GM18511 (cell line): ENCODE data around the gene PLCXD1.

Source experiments
- ATAC-seq: cut with Tn5 transposase; IDR thresholded peaks from one replicate; pipeline ENCODE4 v1.9.1; 2021; ENCODE audit warnings: mild to moderate bottlenecking, moderate library complexity; ENCODE audit not compliant: unreplicated experiment

PLCXD1 gene

GRCh38 chrX:333611-334311, 52.6 kb downstream of the PLCXD1 start:
- ATAC-seq, result no peak

GRCh38 chrX:334331-334891, 53.2 kb downstream of the PLCXD1 start:
- no peak for ATAC-seq

GRCh38 chrX:334971-335757, 54.0 kb downstream of the PLCXD1 start:
- ATAC-seq, result no peak

- ATAC-seq, result no peak
Observed at GRCh38 chrX:335758-336155, 54.6 kb downstream of the PLCXD1 start.

GRCh38 chrX:336227-336626, 55.0 kb downstream of the PLCXD1 start:
- no peak for ATAC-seq

- ATAC-seq, result no peak
Observed at GRCh38 chrX:337331-337831, 56.2 kb downstream of the PLCXD1 start.

GRCh38 chrX:338281-338835, 57.2 kb downstream of the PLCXD1 start:
- ATAC-seq, result no peak

- no peak for ATAC-seq
Observed at GRCh38 chrX:338836-339400, 57.7 kb downstream of the PLCXD1 start.

GRCh38 chrX:340121-340520, 58.9 kb downstream of the PLCXD1 start:
- no peak for ATAC-seq

- no peak for ATAC-seq
Observed at GRCh38 chrX:340641-341423, 59.7 kb downstream of the PLCXD1 start.

GRCh38 chrX:341541-342101, 60.4 kb downstream of the PLCXD1 start:
- ATAC-seq, result no peak

GRCh38 chrX:344371-344901, 63.3 kb downstream of the PLCXD1 start:
- no peak for ATAC-seq

GRCh38 chrX:345020-345925, 64.1 kb downstream of the PLCXD1 start:
- no peak for ATAC-seq

GRCh38 chrX:346034-346813, 65.0 kb downstream of the PLCXD1 start:
- no peak for ATAC-seq

- no peak for ATAC-seq
Observed at GRCh38 chrX:347351-348117, 66.4 kb downstream of the PLCXD1 start.

GRCh38 chrX:348461-349117, 67.4 kb downstream of the PLCXD1 start:
- no peak for ATAC-seq

- no peak for ATAC-seq
Observed at GRCh38 chrX:349196-349595, 68.0 kb downstream of the PLCXD1 start.
